ENCODE measurements around the gene ZSWIM5.
"Not testable (repeated sequence)": the region's sequence is repeated elsewhere in the genome, so short reads cannot be mapped to it uniquely, and the experiment has no call there.

ZSWIM5 gene

GRCh38 chr1:45016090-45016697 lies 190.2 kb downstream of the ZSWIM5 start:
- DNase-seq, result no peak

DNA sequence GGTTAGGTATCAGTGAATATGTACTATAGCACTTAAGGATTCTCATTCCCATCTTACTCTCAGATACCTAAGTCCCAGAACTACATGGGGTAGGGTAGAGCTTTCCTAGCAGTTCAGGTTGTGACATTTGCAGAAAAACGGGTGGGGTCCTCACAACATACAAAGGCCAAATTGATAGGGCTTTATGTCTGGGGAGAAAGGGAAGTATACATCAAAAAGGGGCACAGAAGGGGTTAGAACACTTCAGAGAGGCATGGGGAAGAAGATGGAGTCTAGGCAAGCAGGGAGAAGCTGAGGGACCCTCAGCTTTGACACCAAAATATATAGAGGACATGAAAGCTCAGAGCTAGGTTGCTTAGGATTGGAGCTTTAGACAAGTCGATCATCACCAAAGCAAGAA lies 190.7 kb downstream of the ZSWIM5 start:
- no peak for DNase-seq

- DNase-seq, result peak; percentile 85
Measured at GRCh38 chr1:45014321-45015028, 191.9 kb downstream of the ZSWIM5 start.

- DNase-seq, result no peak
Measured at GRCh38 chr1:45013551-45014209, 192.7 kb downstream of the ZSWIM5 start.

DNA sequence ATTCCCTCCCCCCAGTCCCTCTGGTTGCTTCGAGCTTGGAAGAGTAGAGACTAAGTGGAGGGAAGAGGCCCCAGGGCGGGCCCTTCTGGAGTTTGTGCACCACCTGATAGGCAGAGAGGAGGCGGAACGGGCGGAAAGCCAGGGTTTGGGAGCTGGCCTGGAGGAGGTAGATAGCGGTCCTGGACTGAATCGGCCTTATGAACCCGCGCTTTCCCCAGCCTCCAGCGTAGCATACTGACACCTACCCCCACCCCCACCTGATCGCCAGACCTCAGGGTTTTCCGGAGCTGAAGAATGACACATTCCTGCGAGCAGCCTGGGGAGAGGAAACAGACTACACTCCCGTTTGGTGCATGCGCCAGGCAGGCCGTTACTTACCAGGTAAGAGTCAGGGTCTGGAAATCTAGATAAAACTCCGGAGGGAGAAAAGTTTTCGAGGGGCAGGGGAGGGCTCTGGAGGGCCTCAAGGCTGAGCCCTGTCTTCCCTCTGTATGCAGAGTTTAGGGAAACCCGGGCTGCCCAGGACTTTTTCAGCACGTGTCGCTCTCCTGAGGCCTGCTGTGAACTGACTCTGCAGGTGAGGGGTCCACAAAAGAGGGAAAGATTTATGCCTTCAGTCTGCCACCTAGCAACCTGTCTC lies 193.6 kb downstream of the ZSWIM5 start:
- peak; percentile 54 for DNase-seq

GRCh38 chr1:45011837-45012638 lies 194.4 kb downstream of the ZSWIM5 start, which contains the start of gene UROD:
Gene UROD, plus strand, starts transcription at chr1:45012254. Its CDS starts 12 bp downstream, at chr1:45012266.
- peak; percentile 95 for DNase-seq

DNA sequence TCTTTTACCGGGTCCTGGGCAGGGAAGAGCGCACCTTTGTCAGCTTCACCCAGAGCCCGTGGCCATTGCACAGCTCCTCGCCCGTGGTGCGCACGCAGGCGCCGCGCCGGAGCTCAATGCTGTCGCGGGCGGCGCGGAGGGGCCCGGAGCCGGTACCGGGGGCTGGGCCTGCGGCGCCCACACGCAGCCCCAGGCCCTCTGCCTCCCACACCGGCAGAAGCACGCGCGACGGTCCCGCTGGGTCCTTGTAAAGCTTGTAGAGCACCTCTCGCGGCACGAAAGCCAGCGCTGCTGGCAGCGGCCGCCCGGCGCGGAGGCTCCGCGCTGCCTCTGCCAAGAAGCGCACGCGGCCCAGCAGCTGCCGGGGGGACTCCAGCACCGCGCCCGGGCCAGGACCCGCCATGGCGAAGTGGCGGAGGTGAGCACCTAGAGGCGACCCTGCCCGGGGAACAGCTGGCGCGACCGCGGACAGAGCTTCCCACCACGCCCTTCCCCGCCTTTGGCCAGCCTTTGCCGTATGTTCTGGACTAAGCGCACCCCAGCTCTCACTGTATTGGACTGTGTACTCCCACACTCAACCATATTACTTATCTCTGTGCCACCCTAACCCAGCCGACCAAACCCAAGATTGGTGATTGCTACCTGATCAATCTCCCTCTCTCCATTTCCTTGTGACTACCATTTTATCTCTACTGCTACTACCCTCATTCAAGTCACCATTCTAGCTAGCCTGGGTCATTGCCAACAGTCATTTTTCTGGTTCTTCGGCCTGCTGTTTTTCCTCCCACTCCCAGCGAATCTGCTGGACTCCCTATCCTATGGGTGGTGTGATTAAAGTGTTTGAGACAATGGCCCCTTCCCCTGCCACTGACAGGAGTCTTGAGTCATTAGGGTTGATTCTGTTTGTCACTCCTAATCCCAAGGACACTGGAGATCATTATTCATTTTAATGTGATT lies 195.3 kb downstream of the ZSWIM5 start, which contains the start of gene HECTD3:
Gene HECTD3 (minus strand): TSS at position 470 of the 957 bp plus-strand sequence. CDS start 67 bp downstream, at position 403.
- DNase-seq, result peak; percentile 87

DNA sequence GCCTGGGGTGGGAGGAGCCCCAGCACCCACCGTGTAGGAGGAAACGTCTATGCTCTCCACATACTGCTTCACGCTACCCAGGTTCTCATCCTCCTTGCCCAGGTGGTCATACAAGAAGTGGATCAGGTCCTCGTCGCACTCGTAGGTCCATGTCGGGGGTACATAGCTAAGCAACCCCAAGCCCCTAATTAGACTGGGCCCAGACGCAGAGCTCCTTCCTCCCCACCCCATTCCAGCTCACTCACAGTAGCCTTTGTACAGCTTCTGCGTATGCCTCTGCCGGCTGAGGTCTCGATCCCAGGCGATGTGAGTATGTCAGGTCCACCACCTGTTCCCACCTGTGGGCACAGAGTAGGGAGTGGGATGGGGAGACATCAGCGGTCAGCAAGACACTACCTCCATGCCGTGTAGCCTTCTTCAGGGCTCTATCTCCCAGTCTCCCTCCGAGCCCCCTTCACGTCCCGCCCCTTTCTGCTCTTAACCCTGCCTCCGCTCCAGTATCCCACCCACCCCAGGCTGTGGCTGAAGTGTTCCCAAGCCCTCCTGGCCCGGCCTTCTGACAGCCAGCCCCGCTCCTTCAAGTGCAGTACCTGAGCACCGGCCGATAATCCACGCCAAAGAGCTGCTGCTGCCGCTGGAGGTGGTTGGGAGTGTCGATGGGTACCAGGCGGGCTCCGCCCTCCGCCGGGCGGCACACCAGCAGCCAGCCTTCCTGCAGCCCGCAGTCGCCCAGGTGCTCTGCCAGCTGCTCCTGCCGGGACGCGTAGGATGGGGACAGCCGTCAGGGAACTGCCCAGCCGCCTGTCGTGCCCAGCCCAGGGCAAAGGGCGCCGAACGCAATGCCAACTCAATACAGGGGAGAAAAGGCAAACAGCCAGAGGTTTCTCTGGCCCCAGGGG lies 196.2 kb downstream of the ZSWIM5 start:
- DNase-seq, result peak; percentile 44

- no peak for DNase-seq
Measured at GRCh38 chr1:45009296-45009865, 197.0 kb downstream of the ZSWIM5 start.

GRCh38 chr1:45008516-45008915 lies 197.9 kb downstream of the ZSWIM5 start:
- DNase-seq, result no peak

DNA sequence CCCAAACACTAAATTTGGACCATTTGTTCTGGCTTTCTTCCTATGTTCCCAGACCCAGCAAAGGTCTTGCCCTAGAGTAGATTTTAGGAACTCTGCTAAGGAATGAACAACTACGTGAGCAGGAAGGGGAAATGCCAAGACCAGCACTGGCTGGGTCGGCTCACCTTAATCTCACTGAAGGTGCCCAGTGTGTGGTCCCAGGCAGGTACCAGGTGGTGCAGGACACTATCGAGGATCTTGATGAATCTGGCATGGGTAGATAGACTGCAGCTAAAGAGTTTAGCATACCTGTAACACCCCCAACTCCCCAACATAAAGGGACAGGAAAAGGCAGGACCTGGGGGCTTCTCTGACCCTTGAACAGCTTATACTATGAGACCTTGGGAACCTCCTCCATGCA lies 198.3 kb downstream of the ZSWIM5 start:
- no peak for DNase-seq

DNA sequence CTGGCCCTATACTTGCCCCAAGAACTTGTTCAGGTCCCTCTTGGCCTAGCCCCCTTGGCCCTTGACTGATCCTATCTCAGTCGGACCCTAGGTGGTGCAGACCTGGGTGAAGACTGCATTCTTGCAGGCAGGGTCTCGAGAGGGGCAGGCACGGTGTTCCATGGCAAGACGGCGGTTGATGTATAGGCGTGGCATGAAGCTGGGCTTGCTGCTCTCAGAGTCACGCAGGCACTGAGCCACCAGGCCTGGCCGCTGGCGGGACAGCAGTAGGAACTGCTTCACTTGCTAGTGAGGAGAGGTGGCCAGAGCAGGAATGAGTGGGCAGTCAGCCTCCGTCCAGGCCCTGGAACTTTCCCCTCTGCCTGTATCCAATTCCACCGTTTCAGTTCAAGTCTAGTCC lies 199.1 kb downstream of the ZSWIM5 start:
- no peak for DNase-seq

DNA sequence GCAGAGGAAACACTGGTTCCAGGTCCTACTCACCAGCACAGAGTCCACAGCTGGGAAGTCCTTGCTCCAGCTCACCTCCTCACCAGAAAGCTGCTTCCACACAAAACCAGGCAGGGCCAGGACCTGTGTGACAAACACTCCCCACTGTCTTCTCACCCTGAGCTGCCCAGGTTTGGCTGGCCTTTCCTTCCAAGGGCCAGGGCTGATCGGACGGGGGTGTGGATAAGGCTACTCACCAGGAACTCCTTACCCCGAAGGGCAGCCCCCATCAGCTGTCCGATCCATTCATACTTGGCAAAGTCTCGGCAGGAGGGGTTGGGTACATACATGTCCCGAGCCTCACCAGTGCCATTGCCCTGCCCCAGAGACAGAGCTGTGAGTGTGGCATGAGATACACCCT lies 200.6 kb downstream of the ZSWIM5 start:
- DNase-seq, result no peak

DNA sequence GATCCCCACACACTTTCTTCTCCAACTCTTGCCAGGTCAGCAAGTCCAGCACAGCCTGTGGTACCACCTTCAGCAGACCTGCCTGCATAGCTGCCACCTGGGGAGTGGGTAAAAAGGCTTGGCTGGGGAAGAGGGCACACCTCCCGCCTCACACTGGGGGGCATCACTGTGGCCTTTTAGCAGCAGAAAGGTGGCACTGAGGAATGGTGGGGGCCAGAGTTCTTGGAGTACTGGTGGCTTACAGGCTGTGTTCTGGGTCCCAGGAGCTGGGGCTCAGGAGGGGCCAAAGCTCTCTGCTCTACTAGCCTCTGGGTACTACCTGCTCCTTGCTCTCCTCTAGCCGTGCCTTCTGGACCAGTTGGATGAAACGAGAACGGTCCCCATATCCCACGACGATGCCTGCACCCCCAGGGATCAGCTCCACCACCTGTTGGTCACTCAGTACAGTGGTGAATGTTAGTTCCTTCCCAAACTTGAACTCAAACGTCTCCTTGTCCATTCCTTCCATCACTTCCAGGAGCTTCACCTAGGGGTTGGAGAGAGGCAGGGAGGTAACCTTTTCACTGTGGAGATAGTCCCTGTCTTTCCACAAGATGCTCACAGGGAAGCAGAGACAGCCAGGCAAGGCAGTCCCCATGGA lies 202.0 kb downstream of the ZSWIM5 start:
- DNase-seq, result no peak

GRCh38 chr1:45003741-45004140 lies 202.7 kb downstream of the ZSWIM5 start:
- DNase-seq, result no peak

DNA sequence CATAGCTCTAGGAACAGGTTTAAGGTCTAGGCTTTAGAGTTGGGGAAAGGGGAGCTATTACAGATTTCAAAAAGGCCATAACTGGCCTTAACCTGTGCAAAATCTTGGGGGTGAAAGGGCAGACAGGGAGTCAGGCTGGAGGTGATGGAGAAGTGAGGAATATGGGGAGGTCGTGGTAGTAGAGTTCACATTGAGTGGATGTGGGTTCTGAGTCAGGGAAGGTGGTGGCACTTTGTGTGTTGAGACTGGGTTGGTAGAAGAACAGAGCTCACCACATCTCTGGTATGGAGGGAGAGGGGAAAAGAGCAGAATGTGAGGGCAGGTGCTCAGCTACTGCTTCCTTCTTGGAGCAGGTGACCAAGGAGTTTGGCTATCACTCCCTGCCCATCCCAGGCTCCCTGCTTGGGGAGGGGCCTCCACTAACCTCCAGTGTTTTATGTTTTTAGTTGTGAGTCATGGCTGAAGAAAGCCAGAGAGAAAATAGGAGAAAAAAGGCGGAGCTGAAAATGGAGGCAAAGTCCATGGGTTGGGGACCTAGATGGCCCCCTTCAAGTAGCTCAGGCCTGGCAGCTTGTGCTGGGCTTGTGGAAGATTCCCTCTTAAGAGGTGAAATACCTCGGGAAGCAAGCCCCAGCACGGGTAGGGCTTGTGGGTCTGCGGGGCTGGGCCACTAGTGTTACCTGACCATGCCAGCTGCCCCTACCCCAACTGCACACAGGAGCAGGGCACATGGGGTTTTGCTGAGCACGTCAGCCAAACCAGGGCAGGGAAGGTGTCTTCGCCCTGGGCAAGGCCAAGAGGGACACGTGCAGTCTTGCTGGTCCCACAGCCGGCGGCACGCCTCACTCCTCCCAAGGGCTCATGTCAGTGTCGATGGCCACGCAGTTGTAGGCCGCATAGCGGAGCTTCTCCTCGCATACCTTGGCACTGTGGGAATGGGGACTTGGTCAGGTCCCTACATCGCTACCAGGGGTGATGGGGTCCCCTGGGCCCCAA lies 203.5 kb downstream of the ZSWIM5 start:
- no peak for DNase-seq

DNA sequence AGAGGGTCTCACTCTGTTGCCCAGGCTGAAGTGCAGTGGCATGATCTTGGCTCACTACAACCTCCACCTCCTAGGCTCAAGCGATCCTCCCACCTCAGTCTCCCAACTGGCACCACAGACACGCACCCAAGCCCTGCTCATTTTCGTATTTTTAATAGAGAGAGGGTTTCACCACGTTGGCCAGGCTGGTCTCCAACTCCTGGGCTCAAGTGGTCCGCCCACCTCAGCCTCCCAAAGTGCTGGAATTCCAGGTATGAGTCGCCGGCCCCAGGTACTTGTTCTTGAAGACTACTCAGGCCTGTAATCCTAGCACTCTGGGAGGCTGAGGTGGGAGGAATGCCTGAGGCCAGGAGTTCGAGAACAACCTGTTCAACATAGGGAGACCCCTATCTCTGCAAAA lies 204.8 kb downstream of the ZSWIM5 start:
- not testable (repeated sequence) for DNase-seq

DNA sequence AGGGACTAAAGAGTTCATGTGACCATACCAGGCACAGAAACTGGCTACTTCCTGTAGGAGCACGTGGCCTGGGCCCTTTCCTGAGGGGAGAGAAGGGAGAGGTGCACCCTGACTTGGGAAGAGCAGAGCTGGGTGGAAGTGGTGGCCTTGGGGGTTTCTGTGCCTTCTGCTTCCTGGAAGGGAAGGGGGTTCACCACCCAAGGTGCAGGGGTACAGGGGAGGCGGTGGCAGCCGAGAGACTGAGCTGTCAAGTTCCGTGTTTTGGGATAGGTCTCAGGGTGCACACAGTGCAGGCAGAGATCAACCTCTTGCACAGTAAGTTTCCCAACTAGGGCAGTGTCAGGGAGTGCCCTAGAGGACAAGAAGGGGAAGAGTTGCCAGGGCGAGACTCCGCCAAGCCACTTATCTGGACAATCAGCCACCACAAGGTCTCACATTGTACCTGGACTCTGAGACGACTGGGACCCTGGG lies 205.4 kb downstream of the ZSWIM5 start:
- DNase-seq, result peak; percentile 14
